CD14-positive monocyte (primary cell): Measurements from ENCODE around the gene TMC3. TPM values are rescaled to one million over a fixed set of nuclear protein-coding genes. Genes with fewer than 3 reads are reported as not detected.
A peak's percentile ranks its signal among the peaks of the same experiment; 100 is the strongest.

Source experiments
- DNase-seq, 3 donors: peaks; one replicate each; pipeline ENCODE4 v3.0.0-alpha.2; 2011 to 2022
- H2AFZ ChIP-seq: 2 replicates; pipeline ENCODE4 v1.6.0; 2012; ENCODE audit warnings: mild to moderate bottlenecking, low read depth, low read length, inconsistent platforms; ENCODE audit not compliant: insufficient read depth, poor library complexity, severe bottlenecking
- H3K27ac ChIP-seq, 2 donors: 1 replicate in 1 of 2; 2 replicates in 1 of 2; pipeline ENCODE4 v1.5.1; 2012 to 2013; ENCODE audit warnings: low read length in 2 of 2, control low read depth in 1 of 2, inconsistent platforms in 1 of 2, low read depth in 1 of 2, mild to moderate bottlenecking in 1 of 2
- H3K27me3 ChIP-seq, 2 donors: one replicate each; pipeline versions ENCODE4 v1.6.0 to v1.6.1; 2011 to 2013; ENCODE audit warnings: low read length in 2 of 2; ENCODE audit not compliant: control insufficient read depth in 2 of 2, insufficient read depth in 2 of 2
- H3K36me3 ChIP-seq, 2 donors: replicated peaks in 1 of 2; 1 replicate in 1 of 2; 2 replicates in 1 of 2; pipeline versions ENCODE4 v1.5.1 to v1.6.1; 2012 to 2013; ENCODE audit warnings: low read length in 2 of 2, control low read depth in 1 of 2, inconsistent platforms in 1 of 2, mild to moderate bottlenecking in 1 of 2; ENCODE audit not compliant: insufficient read depth in 2 of 2, control insufficient read depth in 1 of 2
- H3K4me1 ChIP-seq, 2 donors: 1 replicate in 1 of 2; 2 replicates in 1 of 2; pipeline versions ENCODE4 v1.5.1 to v1.6.1; 2012 to 2013; ENCODE audit warnings: low read length in 2 of 2, control low read depth in 1 of 2, inconsistent platforms in 1 of 2, mild to moderate bottlenecking in 1 of 2, moderate library complexity in 1 of 2; ENCODE audit not compliant: insufficient read depth in 2 of 2, control insufficient read depth in 1 of 2
- H3K4me2 ChIP-seq: replicated peaks from 2 replicates; pipeline ENCODE3; 2012; ENCODE audit warnings: low read length, moderate library complexity, mild to moderate bottlenecking; ENCODE audit not compliant: poor library complexity, severe bottlenecking; ENCODE audit errors: extremely low read depth
- H3K4me3 ChIP-seq, 3 experiments: fragments of 200-600 bp in 1 of 3; sonication (generic) in 1 of 3; replicated peaks in 1 of 3; 1 replicate in 2 of 3; 2 replicates in 1 of 3; pipeline ENCODE4 v1.5.1; 2011 to 2013; ENCODE audit warnings: low read length in 3 of 3, mild to moderate bottlenecking in 3 of 3, control low read depth in 2 of 3, low read depth in 2 of 3, inconsistent platforms in 1 of 3, moderate library complexity in 1 of 3
- H3K79me2 ChIP-seq: 2 replicates; pipeline ENCODE4 v1.6.0; 2012; ENCODE audit warnings: mild to moderate bottlenecking, control low read depth, inconsistent platforms, low read length, moderate library complexity; ENCODE audit not compliant: insufficient read depth
- H3K9ac ChIP-seq: 2 replicates; pipeline ENCODE4 v1.6.0; 2017; ENCODE audit warnings: low read length, mild to moderate bottlenecking; ENCODE audit not compliant: insufficient read depth, poor library complexity, severe bottlenecking
- H3K9me3 ChIP-seq, 2 donors: replicated peaks in 1 of 2; 1 replicate in 1 of 2; 2 replicates in 1 of 2; pipeline versions ENCODE4 v1.5.1 to v1.6.1; 2012 to 2013; ENCODE audit warnings: low read length in 2 of 2, control low read depth in 1 of 2; ENCODE audit not compliant: control insufficient read depth in 1 of 2, insufficient read depth in 1 of 2
- H4K20me1 ChIP-seq: 2 replicates; pipeline ENCODE4 v1.6.0; 2012; ENCODE audit warnings: mild to moderate bottlenecking, low read length, control low read depth, moderate library complexity; ENCODE audit not compliant: insufficient read depth
- H3K27ac Mint-ChIP-seq, 7 donors: one replicate each; pipeline ENCODE4 v1.8.0; 2020; ENCODE audit warnings: mild to moderate bottlenecking in 7 of 7, mixed read lengths in 7 of 7, moderate library complexity in 6 of 7, inconsistent platforms in 2 of 7
- H3K27me3 Mint-ChIP-seq, 3 donors: one replicate each; pipeline ENCODE4 v1.8.0; 2021 to 2022; ENCODE audit warnings: low read depth in 3 of 3, mild to moderate bottlenecking in 3 of 3, mixed read lengths in 3 of 3, moderate library complexity in 3 of 3, inconsistent platforms in 1 of 3
- H3K36me3 Mint-ChIP-seq, 2 donors: one replicate each; pipeline ENCODE4 v1.8.0; 2020; ENCODE audit warnings: mixed read lengths in 2 of 2, inconsistent platforms in 1 of 2, mild to moderate bottlenecking in 1 of 2
- H3K4me1 Mint-ChIP-seq: one replicate; pipeline ENCODE4 v1.8.0; 2020; ENCODE audit warnings: mild to moderate bottlenecking, mixed read lengths
- H3K4me3 Mint-ChIP-seq, 2 donors: one replicate each; pipeline ENCODE4 v1.8.0; 2020; ENCODE audit warnings: mild to moderate bottlenecking in 2 of 2, mixed read lengths in 2 of 2, moderate library complexity in 1 of 2
- H3K9me3 Mint-ChIP-seq, 7 donors: one replicate each; pipeline ENCODE4 v1.8.0; 2020 to 2022; ENCODE audit warnings: mixed read lengths in 7 of 7, mild to moderate bottlenecking in 6 of 7, moderate library complexity in 6 of 7, inconsistent platforms in 2 of 7
- CTCF ChIP-seq: fragments of 200-600 bp; IDR thresholded peaks from one replicate; pipeline ENCODE4 v1.8.0; 2022; ENCODE audit warnings: antibody characterized with exemption, mild to moderate bottlenecking
- WGBS: methylation state at CpG from one replicate; pipeline ENCODE4 v1.1.5; 2013; ENCODE audit warnings: missing lambda C conversion rate; ENCODE audit not compliant: insufficient coverage; 5-methylcytosine and 5-hydroxymethylcytosine counted together
- intact Hi-C, 2 donors: fragments of 100-400 bp; cut with micrococcal nuclease; formaldehyde crosslinking; loops; one replicate each; pipeline versions ENCODE4 v1.15.0 to v1.15.1; 2023
- polyA plus RNA-seq, 3 donors: library from polyadenylated mRNA; depleted of rRNA in 1 of 3; unstranded in 2 of 3; stranded (reverse) in 1 of 3; fragments of 300-500 nt in 2 of 3; fragments of >200 nt in 1 of 3; fragmentation: Illumina TruSeq in 2 of 3; gene quantifications; 1 replicate in 2 of 3; 2 replicates in 1 of 3; pipeline ENCODE4 v1.2.3, GENCODE V29; 2012 to 2021

The TMC3 gene
- polyA plus RNA-seq, 3 donors = not detected

- TF ChIP-seq CTCF = no peak
- peak overlapping the region; percentile 98 to 99 (median 99) for H3K27ac Mint-ChIP-seq
- H3K27me3 ChIP-seq = no peaks in the 10 kb centered on the region
- H3K4me1 Mint-ChIP-seq = peaks cover 88% of the 10 kb centered on the region
- 0% methylated on average over 1 of the region's 5 CpGs for WGBS
- peak in 2 of 3 donors; percentile 58 to 68 for DNase-seq
- peaks cover 0 to 5% (median 2%) of the 10 kb centered on the region in 3 donors for H3K27me3 Mint-ChIP-seq
- H3K9me3 ChIP-seq = no peaks in the 10 kb centered on the region
- H3K27ac ChIP-seq = peak overlapping the region; percentile 92 to 97
- no peaks in the 10 kb centered on the region for H3K9me3 Mint-ChIP-seq
- H3K4me2 ChIP-seq = peak overlapping the region; percentile 91
- peak overlapping the region in 1 of 2 donors; percentile 97 for H3K4me3 Mint-ChIP-seq
- peaks cover 53% of the 10 kb centered on the region for H3K79me2 ChIP-seq
- H3K9ac ChIP-seq = peak overlapping the region; percentile 84
- peaks cover 75 to 85% of the 10 kb centered on the region in 2 donors for H3K4me1 ChIP-seq
- intact Hi-C loops = loop anchor here in 1 of 2 donors (2.0 to 10.0 kb wide), 3 partner anchors 15 to 291 kb away; partner anchors contain the start of gene TLNRD1
- H3K36me3 Mint-ChIP-seq = peaks cover 17 to 27% of the 10 kb centered on the region in 2 donors
- peak overlapping the region in 1 of 3 experiments; percentile 91 for H3K4me3 ChIP-seq
- peaks cover 28% of the 10 kb centered on the region for H4K20me1 ChIP-seq
- peaks cover 10 to 12% of the 10 kb centered on the region in 2 donors for H3K36me3 ChIP-seq
- peak overlapping the region; percentile 58 for H2AFZ ChIP-seq
Observed at GRCh38 chr15:81295486-81296121, 78.4 kb downstream of the TMC3 start.

GRCh38 chr15:81294516-81294880, 79.5 kb downstream of the TMC3 start:
- H3K36me3 ChIP-seq = peaks cover under 1% of the 10 kb centered on the region in 2 donors
- H4K20me1 ChIP-seq = peaks cover 16% of the 10 kb centered on the region
- TF ChIP-seq CTCF = no peak
- H3K4me2 ChIP-seq = peak overlapping the region; percentile 70
- peak overlapping the region in 1 of 3 experiments; percentile 91 for H3K4me3 ChIP-seq
- Mint-ChIP-seq H3K9me3 (no peaks in the 10 kb centered on the region), H3K4me1 (peaks cover 77% of the 10 kb centered on the region), H3K27me3 (peaks cover 0 to 5% (median 2%) of the 10 kb centered on the region in 3 donors), H3K36me3 (peaks cover 8 to 17% of the 10 kb centered on the region in 2 donors), H3K4me3 (peak overlapping the region in 1 of 2 donors; percentile 87), H3K27ac (peak overlapping the region; percentile 96 to 99 (median 99))
- H3K79me2 ChIP-seq = peaks cover 42% of the 10 kb centered on the region
- peak overlapping the region; percentile 93 to 97 for H3K27ac ChIP-seq
- H2AFZ ChIP-seq = peak overlapping the region; percentile 10
- peak overlapping the region; percentile 56 for H3K9ac ChIP-seq
- 11% methylated on average over 6 of the region's 6 CpGs for WGBS
- peak; percentile 48 to 80 (median 54) for DNase-seq
- no peaks in the 10 kb centered on the region for H3K9me3 ChIP-seq
- no peaks in the 10 kb centered on the region for H3K27me3 ChIP-seq
- intact Hi-C loops = loop anchor here in 1 of 2 donors (2.0 to 10.0 kb wide), 2 partner anchors 16 to 290 kb away; partner anchors contain the start of gene TLNRD1
- peaks cover 64 to 74% of the 10 kb centered on the region in 2 donors for H3K4me1 ChIP-seq
